Stimulated activated CD4-positive, alpha-beta T cell treated with anti-CD3 and anti-CD28 coated beads, Interleukin-12 subunit alpha, Interleukin-12 subunit beta, amount 100 ng/mL, for 24 hours (primary cell): ENCODE data around the gene GRAMD2A.
"Not testable (repeated sequence)": the region's sequence is repeated elsewhere in the genome, so short reads cannot be mapped to it uniquely, and the experiment has no call there.

Experiments used
- DNase-seq, 2 experiments: peaks; one replicate each; pipeline ENCODE4 v3.0.0-alpha.2; 2020; ENCODE audit warnings: low read depth in 2 of 2

Gene GRAMD2A

GRCh38 chr15:72184165-72184811, 13.3 kb downstream of the GRAMD2A start:
- no peak for DNase-seq

DNA sequence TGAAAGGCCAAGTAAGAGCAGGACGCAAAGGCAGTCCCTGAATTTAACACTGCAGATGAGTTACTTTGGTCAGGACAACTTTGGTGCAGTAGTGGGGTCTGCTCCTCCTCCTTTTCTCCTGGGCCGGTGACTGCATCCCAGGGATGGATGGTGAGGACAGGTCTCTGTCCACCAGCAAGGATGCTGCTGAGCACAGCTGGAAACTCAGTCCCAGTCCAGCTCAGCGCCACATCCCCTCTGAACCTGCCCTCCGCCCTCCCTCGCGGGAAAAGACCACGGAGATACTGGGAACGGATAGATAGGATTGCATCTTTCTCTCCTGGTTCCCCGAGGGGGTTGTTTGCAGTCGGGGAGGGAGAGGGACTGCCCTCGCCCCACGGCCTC, 13.8 kb downstream of the GRAMD2A start:
- DNase-seq, result no peak

GRCh38 chr15:72182673-72183072, 14.9 kb downstream of the GRAMD2A start:
- no peak for DNase-seq

DNA sequence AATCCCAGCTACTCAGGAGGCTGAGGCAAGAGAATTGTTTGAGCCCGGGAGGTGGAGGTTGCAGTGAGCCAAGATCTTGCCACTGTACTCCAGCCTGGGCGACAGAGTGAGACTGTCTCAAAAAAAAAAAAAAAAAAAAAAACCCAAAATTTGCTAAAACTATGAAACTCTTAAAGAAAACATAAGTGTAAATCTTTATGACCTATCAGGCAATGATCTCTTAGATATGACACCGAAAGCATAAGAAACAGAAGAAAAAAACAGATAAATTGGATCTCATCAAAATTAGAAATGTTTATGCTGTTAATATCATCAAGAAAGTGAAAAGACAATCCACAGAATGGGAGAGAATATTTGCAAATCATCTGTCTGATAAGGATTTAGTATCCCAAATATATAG, 15.3 kb downstream of the GRAMD2A start:
- no peak for DNase-seq

- no peak for DNase-seq
Measured at GRCh38 chr15:72180761-72181324, 16.7 kb downstream of the GRAMD2A start.

GRCh38 chr15:72179950-72180581, 17.5 kb downstream of the GRAMD2A start:
- DNase-seq, result no peak

DNA sequence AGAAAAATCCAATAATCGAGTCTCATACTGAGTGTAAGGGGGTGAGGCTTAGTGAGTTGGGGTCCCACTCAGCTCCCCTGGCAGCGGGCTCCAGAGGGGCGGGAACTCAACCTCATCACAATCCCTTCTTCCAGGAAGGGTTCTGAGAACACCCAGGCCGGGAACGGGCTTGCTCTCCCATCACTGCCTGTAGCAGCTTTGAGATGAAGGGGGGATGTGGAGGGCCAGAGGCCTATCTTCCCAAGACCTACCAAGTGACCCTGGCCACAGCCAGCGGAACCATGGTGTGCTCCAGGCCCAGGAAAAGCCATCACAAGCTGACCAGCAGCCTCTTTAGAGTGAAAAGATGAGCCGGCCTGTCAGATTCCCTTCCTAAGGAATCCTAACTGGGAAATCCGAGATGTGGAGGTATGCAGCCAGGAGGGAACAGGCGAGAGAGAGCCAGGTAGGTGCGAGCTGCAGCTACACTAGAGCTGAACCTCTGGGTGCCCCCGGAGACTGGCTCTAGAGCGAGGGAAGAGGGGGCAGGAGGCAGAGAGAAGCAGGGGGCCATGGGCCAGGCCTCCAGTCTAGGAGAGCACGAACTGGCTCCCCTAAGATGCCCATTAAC, 18.5 kb downstream of the GRAMD2A start:
- DNase-seq, result no peak

DNA sequence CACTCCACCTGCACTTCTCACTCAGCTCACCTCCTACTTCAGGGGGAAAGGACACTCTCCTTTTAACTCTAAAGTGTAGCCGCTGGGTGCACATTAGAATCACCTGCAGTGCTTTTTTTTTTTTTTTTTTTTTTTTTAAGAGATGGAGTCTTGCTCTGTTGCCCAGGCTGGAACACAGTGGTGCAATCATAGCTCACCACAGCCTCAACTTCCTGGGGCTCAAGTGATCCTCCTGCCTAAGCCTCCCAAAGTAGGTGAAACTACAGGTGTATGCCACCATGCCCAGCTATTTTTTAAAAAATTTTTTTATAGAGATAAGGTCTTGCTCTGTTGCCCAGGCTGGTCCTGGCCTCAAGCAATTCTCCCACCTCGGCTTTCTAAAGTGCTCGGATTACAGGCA, 20.8 kb downstream of the GRAMD2A start:
- no peak for DNase-seq

GRCh38 chr15:72176159-72176558, 21.4 kb downstream of the GRAMD2A start:
- DNase-seq, result no peak

DNA sequence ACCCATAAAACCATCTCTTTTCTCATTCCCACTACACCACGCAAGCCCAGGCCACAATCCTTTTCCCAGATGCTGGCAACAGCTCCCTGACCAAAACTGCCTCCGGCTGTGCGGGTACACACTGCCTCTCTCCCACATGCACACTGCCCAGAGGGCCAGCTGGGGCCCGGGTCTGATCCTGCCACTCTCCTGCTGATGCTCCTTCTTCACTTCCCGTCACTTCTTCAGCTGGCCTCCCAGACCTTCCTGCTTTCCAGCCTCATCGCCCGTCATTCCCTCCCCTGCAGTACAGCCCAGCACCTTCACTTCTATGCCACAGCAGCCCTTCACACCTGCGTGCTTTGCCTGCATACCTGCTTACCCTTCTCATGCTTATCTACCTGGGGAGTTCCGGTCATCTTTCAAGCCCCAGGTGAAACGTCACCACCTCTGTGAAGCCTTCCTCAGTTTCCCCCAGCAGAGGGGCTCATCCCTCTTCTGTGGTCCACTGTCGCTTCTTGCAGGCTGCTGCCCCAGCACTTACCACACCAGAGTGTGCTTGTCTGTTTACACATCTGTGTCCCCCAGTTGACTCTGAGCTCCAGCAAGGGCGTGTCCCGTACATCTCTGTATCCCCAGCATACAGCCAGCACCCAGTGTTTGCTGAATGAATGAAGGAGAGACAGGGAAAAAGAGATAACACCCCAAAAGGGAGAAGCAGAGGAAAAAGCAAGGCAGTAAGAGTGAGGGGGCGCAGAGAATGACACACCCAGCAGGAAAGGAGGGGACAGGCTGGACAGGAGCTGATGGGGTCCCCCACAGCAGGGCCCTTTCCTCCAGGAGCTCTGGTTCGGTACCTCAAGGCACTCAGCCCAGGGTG, 22.2 kb downstream of the GRAMD2A start:
- DNase-seq, result no peak

DNA sequence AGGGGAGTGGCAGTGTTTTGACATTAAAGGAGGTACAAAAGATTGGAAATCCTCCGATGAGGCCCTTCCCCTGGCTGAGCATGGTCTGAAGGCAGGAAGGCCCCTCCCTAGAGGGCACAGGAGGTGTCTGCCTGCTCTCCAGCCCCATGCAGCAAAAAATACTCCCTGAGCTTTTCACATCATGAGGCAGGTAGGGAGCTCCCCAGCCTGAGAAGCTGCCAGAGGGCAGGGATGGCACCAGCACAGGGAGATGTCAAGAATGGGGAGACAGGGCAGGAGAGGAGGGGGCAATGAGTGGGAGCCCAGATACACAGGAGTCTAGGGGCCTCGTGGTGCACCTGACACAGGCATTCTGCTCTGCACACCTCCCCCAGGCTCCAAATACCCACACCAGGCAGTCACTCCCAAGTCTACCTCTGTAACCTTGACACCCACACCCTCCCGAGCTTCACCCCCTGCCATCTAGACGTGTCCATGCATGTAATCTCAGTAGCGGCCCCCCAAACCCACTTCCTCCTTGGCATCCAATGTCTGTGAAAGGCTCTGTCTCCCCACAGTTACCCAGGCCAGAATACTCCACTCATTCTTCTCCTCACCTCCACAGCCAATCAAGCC, 22.9 kb downstream of the GRAMD2A start:
- no peak for DNase-seq

DNA sequence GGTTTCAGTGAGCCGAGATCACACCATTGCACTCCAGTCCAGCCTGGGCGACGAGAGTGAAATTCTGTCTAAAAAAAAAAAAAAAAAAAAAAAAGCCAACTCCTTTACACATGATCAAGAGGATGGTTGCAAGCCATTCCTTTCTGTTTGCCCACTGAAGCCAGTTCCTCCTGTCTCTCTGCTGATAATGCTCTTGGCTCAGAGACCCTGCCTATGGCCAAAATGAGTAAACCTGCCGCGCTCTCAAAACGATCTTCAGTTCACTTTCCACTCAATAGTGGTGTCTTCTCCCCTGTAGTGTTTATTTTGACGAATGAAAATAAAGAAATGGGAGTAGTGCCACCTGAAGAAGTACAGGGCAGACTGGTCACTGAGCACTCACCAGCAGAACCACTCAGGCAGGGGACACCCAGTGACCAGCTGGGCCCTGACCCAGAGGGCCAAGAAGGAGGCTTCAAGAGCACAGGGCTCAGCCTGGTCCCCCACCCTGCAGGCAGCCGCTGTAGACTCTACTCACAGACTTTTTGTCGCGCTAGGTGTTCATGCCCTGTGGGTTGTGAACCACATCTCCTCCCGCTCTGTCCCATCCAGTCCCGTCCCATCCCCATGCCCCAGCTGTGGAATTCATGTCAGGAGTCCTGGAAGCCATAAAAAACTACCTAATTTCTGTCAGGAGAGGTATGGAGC, 23.6 kb downstream of the GRAMD2A start:
- DNase-seq, result no peak

GRCh38 chr15:72173401-72173800, 24.2 kb downstream of the GRAMD2A start:
- DNase-seq, result no peak

GRCh38 chr15:72172796-72173195, 24.8 kb downstream of the GRAMD2A start:
- DNase-seq, result no peak

- not testable (repeated sequence) for DNase-seq
Measured at GRCh38 chr15:72171978-72172377, 25.6 kb downstream of the GRAMD2A start.

GRCh38 chr15:72170691-72171090, 26.9 kb downstream of the GRAMD2A start:
- DNase-seq, result no peak

- DNase-seq, result no peak
Measured at GRCh38 chr15:72169921-72170611, 27.5 kb downstream of the GRAMD2A start.

- DNase-seq, result no peak
Measured at GRCh38 chr15:72169236-72169920, 28.2 kb downstream of the GRAMD2A start.

DNA sequence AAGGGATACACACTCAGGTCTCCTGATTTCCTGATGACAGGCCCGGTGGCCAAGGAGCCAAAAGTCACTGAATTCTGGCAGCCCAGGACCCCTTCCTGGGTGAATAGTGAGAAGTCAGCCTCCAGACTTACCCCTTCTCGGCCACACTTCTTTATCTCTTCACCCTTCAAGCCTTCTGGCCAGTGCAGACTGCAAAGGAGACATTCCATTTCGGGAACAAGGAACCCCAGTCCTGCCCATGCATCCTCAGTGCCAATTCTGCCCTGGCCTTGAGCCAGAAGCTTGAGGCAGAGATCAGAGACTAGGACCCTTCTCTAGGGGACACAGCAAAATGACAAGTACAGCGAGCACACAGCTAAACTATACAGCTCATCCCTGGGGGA, 28.8 kb downstream of the GRAMD2A start:
- DNase-seq, result no peak
